COLO829 (cell line): ENCODE data around the gene LRP3.
"Not testable (repeated sequence)": the region's sequence is repeated elsewhere in the genome, so short reads cannot be mapped to it uniquely, and the experiment has no call there.

Source experiments
- DNase-seq: peaks from one replicate; pipeline ENCODE4 v3.0.0; 2012; ENCODE audit warnings: low spot score

The LRP3 gene

DNA sequence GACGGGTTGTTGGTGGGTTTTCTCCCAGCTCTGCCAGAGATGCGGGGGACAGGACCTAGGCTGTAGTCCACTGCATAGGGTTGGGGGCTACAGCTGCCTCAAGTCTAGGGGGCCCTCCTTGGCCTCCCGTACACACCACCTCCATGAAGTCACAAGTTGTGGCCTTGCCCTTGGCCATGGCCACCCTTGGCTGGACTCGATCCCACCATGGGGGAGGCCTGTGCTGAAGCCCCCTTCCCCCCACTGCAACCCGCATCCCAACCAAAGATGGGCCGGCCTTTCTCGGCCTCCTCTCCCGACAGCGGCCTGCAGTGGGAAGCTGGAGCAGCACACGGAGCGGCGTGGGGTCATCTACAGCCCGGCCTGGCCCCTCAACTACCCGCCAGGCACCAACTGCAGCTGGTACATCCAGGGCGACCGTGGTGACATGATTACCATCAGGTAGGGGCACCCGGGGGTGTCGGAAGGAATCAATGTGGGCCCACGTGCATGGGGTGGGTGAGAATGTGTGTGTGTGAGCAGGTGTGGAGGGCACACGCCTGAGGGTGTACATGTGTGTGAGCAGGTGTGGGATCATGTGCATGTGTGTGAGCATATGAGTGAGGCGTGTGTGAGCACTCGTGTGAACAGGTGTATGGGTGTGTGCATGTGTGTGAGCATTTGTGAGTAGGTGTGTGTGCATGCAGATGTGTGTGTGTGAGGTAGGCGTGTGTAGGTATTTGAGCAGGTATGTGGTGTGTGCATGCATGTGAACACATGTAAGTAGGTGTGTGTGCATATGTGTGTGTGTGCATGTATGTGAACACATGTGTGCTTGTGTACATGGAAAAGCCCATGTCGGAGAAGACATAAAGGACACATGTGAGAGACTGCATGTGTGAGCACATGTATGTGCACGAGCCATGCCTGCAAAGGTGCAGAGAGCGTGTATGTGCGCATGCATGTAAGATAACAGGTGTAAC is 8.7 kb downstream of the LRP3 start:
- DNase-seq, result no peak

DNA sequence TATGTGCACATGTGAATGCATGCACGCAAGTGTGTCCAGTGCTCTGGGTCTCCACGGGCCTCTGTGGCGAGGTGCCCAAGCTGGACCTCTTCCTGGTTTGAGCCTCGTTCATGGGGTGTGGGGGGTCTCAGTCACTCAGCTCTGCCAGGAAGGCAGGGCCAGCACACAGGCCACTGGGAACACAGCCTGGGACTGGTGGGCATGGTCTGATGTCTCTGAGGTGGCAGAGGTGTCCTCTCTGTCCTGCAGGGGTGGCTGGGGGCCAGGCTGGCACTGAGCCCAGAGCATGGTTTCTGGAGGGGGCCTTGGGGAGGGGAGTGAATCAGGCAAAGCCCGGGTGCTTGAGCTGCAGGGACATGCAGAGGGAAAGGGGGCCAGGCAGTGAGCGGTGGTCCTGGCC is 9.4 kb downstream of the LRP3 start:
- DNase-seq, result no peak

DNA sequence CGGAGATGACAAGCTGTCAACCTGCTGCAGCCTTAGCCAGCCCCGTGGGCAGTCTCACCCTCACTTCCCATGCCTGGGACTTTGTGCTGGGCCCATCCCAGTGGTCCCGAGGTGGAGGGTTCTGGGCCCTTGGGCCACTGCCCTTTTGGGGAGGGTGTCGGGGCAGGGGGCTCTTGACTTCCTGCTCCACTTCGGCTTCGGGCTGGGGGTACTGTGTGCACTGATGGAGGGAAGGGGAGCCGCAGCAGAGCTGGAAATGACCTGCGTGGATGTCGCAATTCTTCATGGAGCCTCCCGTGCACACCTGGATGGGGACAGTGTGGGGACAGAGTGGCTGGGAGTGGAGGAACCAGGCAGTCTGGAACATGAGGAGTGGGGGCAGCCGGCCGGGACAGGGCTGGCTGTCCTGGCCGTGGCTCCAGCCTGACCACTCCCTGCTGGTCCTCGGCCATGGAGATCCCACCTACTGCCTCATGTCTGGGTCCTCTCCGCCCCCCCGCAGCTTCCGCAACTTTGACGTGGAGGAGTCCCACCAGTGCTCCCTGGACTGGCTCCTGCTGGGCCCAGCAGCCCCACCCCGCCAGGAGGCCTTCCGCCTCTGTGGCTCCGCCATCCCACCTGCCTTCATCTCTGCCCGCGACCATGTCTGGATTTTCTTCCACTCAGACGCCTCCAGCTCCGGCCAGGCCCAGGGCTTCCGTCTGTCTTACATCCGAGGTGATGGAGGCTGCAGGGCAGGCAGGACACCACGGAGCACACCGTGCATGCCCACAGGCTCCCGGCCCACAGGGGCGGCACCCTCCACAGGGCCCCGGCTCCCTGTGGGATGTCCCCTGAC is 10.2 kb downstream of the LRP3 start:
- no peak for DNase-seq

DNA sequence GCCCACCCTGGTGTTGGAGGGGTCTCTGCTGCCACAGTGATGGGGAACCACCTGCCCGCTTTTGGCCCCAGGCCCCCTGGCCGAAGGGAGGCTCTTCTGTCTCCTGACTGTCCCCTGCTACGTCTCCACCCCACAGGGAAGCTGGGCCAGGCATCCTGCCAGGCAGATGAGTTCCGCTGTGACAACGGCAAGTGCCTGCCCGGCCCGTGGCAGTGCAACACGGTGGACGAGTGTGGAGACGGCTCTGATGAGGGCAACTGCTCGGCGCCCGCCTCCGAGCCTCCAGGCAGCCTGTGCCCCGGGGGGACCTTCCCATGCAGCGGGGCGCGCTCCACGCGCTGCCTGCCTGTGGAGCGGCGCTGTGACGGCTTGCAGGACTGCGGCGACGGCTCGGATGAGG is 11.0 kb downstream of the LRP3 start:
- DNase-seq, result no peak

DNA sequence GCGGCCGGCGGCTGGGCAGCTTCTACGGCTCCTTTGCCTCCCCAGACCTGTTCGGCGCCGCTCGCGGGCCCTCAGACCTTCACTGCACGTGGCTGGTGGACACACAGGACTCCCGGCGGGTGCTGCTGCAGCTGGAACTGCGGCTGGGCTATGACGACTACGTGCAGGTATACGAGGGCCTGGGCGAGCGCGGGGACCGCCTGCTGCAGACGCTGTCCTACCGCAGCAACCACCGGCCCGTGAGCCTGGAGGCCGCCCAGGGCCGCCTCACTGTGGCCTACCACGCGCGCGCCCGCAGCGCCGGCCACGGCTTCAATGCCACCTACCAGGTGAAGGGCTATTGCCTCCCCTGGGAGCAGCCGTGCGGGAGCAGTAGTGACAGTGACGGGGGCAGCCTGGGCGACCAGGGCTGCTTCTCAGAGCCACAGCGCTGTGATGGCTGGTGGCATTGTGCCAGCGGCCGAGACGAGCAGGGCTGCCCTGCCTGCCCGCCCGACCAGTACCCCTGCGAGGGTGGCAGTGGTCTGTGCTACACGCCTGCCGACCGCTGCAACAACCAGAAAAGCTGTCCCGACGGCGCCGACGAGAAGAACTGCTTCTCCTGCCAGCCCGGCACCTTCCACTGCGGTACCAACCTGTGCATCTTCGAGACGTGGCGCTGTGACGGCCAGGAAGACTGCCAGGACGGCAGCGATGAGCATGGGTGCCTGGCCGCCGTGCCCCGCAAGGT is 11.6 kb downstream of the LRP3 start:
- no peak for DNase-seq

DNA sequence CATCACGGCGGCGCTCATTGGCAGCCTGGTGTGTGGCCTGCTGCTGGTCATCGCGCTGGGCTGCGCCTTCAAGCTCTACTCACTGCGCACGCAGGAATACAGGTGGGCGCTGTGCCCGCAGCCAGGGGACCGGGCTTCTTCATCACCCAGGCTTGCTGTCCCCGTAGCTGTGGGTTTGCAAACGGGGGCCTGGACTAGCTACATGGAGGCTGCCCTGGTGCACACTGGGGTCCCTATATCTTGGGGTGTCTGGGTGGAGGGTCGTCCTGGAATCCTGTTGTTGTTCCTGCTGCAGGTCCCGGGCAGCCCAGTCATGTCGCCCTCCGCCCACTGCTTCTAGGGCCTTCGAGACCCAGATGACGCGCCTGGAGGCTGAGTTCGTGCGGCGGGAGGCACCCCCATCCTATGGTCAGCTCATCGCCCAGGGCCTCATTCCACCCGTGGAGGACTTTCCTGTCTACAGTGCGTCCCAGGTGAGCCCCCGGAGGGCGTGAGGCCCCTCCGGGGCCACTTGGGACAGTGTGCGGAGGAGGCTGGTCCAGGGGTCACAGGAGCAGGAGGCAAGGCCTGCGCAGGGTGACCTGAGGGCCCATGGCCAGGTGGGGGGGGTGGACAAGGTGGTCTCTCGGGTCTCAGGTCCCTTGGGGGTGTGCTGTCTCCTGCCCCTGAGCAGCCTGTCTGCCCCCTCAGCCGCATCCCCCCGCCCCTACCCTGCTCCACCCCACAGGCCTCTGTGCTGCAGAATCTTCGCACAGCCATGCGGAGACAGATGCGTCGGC is 12.3 kb downstream of the LRP3 start:
- DNase-seq, result no peak

DNA sequence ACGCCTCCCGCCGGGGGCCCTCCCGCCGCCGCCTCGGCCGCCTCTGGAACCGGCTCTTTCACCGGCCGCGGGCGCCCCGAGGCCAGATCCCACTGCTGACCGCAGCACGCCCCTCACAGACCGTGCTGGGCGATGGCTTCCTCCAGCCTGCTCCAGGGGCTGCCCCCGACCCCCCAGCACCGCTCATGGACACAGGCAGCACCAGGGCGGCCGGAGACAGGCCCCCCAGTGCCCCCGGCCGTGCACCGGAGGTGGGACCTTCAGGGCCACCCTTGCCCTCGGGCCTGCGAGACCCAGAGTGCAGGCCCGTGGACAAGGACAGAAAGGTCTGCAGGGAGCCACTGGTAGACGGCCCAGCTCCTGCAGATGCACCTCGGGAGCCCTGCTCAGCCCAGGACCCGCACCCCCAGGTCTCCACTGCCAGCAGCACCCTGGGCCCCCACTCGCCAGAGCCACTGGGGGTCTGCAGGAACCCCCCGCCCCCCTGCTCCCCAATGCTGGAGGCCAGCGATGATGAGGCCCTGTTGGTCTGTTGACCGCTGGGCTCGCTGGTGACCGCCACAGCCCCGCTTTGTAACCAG is 13.0 kb downstream of the LRP3 start:
- DNase-seq, result no peak

DNA sequence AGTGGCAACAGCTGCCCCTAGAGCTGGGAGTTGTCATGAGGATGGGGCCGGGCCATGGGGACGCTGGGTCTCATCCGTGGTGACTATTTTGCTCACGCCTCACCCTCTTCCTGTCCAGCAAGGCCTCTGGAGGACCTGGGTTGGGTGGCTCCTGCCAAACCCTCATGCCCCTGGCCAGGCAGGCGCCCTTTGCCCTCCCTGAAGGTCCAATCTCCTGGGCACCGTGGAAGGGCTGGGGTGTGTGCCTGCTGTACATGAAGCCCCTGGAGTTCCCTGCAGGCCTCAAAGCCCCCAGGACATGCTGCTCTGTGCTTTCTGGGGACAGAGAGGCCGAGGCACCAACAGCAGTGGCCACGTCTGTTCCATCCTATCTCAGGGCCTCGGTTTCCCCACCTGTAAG is 13.8 kb downstream of the LRP3 start:
- no peak for DNase-seq

DNA sequence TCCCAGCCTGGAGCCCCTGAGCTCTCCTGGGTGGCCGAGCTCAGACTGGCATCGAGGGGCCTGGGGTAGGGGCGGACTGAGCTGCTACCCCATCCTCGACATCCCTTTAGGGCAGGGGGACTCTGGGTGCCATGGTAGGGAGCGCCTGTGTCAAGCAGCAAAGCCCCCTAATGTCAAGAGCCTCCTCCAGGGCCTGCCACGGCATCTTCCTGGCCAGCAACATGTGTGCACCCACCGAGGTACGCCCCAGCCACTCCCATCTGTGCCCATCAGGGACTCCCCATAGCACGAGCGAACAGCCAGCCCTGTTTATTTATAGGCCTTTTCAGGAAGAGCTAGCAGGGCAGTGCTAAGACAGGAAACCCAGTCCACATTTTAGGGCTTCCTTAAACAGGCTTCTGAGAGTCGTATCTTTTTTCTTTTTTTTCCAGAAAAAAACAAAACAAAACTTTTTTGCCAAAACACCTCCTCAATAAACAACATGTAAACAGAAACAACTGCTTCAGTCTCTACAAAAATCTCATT is 14.3 kb downstream of the LRP3 start:
- no peak for DNase-seq

DNA sequence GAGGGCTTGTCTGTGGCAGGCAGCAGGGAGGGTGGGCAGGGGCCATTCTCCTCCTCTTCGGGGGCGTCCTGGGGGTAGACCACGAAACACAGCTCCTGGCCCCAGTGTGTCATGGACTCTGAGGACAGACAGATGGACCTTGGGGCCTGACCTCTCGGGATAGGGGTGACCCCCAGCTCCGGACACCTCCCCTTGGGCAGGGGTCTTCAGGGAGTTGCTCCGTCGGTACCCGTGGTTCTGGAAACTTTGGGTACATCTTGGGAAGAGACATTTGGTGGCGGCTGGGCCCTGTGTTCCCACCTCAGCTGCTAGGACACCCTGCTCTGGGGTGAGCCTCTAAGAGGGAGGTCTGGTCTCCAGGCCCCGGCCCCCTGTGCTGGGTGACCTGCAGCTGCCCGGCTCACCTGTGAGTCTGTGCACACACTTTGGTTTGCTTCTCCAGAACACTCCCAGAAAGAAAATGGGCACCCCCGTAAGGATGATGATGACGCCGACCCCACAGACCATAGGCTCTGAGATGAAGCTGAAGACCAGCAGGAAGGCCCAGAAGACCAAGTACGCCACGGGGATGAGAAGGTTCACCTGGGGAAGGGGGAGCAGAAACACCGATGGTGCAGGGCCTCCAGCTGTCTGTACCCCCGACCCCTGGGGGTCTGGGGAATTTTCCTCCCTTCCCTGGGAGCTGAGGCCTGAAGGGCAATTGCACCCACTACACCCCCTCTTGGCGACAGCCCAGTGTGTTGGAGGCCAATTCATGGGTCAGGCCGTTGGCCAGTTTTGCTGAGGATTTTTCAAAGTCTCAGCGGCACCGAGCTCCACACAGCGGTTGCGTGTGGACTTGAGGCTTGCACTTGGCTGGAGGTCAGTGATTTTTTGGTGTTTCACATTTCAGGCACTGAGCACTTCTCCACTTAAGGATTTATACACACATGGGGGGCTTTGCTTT is 15.0 kb downstream of the LRP3 start:
- DNase-seq, result no peak

DNA sequence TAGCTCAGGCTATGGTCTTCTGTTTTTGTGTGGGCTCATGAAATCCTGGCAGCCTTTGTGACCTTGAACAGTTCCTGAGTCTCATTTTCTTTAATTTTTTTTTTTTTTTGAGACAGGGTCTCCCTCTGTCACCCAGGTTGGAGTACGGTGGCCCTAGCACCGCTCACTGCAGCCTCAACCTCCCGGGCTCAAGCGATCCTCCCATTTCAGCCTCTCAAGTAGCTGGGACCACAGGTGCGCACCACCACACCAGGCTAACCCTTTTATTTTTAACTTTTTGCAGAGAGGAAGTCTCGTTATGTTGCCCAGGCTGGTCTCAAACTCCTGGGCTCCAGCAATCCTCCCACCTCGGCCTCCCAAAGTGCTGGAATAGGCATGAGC is 15.7 kb downstream of the LRP3 start:
- DNase-seq, result not testable (repeated sequence)

DNA sequence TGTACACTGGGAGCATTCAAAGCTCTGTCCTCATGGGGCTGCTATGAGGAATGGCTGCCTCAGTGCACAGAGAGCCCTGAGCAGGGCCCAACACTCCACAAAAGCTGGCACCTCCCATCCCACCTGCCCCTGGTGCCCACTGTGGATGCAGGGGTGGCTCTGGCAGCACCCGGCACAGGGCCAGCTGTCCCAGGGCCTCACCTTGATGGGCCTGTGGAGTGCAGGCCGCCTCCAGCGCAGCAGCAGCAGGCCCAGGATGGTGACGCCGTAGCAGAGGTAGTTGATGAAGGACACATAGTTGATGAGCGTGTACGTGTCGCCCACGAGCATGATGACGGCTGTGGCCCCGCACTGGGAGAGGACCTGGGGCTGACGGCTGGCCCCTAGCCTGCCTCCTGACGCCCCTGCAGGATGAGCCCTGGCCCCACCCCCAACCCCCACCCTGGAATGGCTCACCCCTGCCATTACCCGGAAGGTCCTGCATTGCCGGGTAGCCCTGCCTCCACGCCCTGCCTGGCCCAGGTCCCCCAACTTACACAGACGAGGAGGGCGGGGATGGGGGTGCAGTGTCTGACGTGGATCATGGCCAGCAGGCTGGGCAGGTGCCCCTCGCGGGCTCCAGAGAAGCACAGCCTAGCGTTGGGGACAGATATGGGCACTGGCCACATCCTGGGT is 16.3 kb downstream of the LRP3 start:
- DNase-seq, result no peak

DNA sequence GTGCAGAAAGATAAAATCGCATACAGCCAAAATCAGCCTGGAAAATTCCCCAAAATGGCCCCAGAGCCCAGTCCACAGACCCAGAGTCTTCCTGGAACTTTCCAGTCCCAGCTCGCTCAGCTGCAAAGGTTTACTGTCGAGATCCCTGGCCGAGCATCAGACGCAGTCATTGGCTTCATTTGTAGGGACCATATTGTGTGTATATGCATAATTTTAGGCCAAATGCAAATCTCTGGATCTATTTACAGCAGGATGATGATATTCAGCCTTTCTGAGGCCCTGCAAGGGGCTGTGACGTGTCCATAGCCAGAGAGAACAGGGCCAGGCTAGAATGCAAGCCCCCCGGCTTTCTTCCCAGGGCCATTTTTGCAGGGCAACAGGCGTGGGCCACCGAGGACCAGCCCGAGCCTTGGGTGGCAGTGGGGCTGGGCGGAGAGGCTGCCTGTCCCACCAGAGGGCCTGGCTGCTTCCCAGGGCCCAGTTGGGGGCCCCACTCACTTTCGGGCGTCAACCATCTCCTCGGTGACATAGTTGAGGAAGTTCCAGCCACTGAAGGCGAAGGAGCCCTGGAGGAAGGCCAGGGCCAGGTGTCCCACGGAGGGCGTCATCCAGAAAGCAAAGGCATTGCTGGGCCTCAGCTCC is 17.8 kb downstream of the LRP3 start:
- DNase-seq, result no peak

DNA sequence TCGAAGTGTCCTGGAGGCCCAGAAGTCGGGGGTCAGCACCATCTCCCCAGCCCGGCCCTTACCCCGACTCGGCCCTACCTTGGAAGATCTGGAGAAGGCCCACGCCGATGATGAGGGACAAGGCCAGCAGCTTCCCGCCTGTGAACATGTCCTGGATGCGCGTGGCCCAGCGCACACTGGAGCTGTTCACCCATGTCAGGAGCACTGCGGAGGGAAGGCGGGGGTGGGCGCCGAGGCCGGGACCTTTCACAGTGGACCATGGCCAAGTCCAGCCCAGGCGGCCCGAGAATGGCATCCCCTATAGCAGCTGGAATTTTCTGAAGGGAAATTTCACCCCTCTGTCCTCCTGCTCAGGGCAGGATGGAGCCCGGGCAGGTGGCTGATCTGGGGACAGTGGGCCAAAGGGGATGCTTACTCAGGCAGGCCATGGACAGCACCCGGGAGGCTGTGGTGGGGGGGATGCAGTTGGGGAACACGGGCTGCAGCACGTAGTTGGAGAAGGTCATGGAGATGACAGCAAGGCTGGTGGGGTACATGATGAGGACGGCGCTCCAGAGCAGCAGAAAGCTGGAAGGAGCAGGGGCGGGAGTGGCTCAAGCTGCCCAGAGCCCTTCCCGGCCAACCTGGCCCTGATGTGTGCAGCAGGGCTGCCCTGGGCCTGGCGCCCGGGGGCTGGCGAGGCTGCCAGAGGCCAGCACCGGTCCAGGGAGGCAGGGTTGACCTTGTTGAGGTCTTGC is 18.5 kb downstream of the LRP3 start:
- no peak for DNase-seq

DNA sequence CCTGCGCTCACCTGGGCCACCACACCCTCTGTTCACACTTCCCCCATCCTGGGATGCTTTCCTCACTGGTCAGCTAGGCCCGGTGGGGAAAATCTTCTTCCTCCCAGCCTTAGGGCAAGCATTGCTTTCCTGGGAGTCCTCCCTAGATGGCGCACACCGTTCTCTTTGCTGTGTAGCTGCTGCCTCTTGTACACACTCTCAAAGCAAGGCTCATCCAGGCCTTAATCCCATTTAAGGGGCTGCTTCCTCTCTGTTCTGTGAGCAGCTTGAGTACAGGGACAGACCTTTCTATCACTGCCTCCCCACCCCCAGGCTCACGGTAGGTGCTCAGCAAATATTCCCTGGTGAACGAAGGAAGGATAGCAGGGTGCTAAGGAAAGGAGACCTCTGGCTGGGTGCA is 20.5 kb downstream of the LRP3 start:
- DNase-seq, result no peak

DNA sequence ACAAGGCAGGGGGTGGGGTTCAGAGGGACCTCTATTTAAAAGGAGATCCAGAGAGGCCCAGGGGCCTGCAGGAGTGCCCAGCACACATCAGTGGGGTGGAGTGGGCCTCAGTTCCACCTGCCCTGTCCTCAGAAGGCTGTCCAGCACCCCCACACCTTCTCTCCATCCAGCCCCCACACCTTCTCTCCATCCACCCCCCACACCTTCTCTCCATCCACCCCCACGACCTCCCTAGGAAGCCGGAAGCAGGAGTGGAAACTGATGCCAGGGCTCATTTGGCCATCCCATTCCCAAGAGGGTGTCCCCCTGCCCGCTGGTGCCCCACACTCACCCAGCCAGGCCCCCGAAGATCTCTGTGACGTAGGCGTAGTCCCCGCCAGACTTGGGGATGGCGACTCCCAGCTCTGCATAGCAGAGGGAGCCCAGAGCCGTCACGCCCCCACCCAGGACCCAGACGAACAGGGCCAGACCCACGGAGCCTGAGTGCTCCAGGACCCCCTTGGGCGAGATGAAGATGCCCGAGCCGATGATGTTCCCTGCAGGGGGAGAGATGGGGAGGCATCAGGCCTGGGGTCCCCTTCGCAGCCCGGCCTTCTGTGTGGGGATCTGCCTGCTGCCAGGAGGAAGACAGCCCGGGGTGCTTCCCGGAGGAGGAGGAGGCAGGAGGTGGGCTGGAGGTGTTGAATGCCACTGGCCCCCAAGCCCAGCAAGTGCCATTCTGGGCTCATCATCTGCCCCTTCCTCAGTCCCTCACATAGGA is 21.5 kb downstream of the LRP3 start:
- DNase-seq, result no peak

DNA sequence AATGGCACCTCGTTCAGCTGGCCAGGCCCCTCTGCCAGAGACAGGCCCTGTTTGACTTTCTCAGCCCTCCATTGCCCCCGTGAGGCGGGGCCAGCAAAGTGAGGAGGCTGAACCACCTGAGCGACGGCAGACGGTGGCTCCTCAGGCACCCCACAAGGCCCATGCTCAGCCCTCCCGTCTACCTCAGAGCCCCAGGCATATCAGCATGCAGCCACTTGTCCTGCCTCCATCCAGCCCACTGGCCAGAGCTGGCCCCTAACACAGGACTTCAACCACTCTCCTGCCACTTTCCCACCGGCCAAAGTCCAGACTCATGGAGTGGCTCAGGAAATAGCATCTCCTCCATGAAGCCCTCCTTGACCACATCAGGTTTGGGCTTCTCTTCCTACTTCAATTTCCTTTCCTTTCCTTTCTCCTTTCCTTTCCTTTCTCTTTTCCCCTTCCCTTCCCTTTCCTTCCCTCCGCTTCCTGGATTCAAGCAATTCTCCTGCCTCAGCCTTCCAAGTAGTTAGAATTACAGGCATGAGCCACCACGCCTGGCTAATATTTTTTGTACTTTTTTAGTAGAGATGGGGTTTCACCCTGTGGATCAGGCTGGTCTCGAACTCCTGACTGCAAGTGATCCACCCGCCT is 22.2 kb downstream of the LRP3 start:
- no peak for DNase-seq
